ENCODE measurements around the gene ATP1B4. TPM values are rescaled to one million over a fixed set of nuclear protein-coding genes. Genes with fewer than 3 reads are reported as not detected.

ATP1B4 gene
- polyA plus RNA-seq, 1 donor, result 0.45 TPM

- H3K36me3 ChIP-seq (ENCODE audit: control insufficient read depth, insufficient read depth, low read length), result no peaks in the 10 kb centered on the region
- no peaks in the 10 kb centered on the region for H3K27me3 ChIP-seq (ENCODE audit: control insufficient read depth, insufficient read depth, low read length)
- no peak overlapping the region for H3K27ac ChIP-seq (ENCODE audit: low read length)
- no peak overlapping the region for H3K4me3 ChIP-seq (ENCODE audit: low read length)
- H3K9me3 ChIP-seq (ENCODE audit: control insufficient read depth, low read depth, low read length), result no peaks in the 10 kb centered on the region
- no peaks in the 10 kb centered on the region for H3K4me1 ChIP-seq (ENCODE audit: control insufficient read depth, insufficient read depth, low read length)
- DNase-seq, result no peak
These were observed 64.7 kb downstream of the ATP1B4 start for GRCh38 chrX:120426599-120426998.

- WGBS (ENCODE audit: insufficient coverage, low lambda C conversion rate), result no CpG with 5 or more reads among the region's 2 CpGs
- DNase-seq, result peak in 1 of 2 donors; percentile 1
- Histone ChIP-seq H3K4me3 (ENCODE audit: low read length) (no peak overlapping the region), H3K36me3 (ENCODE audit: control insufficient read depth, insufficient read depth, low read length) (no peaks in the 10 kb centered on the region), H3K27ac (ENCODE audit: low read length) (no peak overlapping the region), H3K4me1 (ENCODE audit: control insufficient read depth, insufficient read depth, low read length) (no peaks in the 10 kb centered on the region), H3K9me3 (ENCODE audit: control insufficient read depth, low read depth, low read length) (no peaks in the 10 kb centered on the region), H3K27me3 (ENCODE audit: control insufficient read depth, insufficient read depth, low read length) (no peaks in the 10 kb centered on the region)
These were observed 66.4 kb downstream of the ATP1B4 start for GRCh38 chrX:120428309-120428708.

GRCh38 chrX:120429776-120430540 is 68.1 kb downstream of the ATP1B4 start:
- no peak overlapping the region for H3K4me3 ChIP-seq (ENCODE audit: low read length)
- no peak overlapping the region for H3K27ac ChIP-seq (ENCODE audit: low read length)
- no peaks in the 10 kb centered on the region for H3K36me3 ChIP-seq (ENCODE audit: control insufficient read depth, insufficient read depth, low read length)
- no peaks in the 10 kb centered on the region for H3K4me1 ChIP-seq (ENCODE audit: control insufficient read depth, insufficient read depth, low read length)
- no peaks in the 10 kb centered on the region for H3K9me3 ChIP-seq (ENCODE audit: control insufficient read depth, low read depth, low read length)
- no peak for DNase-seq
- H3K27me3 ChIP-seq (ENCODE audit: control insufficient read depth, insufficient read depth, low read length), result no peaks in the 10 kb centered on the region
- WGBS (ENCODE audit: insufficient coverage, low lambda C conversion rate), result no CpG with 5 or more reads among the region's 2 CpGs

Other genes starting within 250 kb of the ATP1B4 start
- gene RHOXF1, start 246.2 kb upstream of the ATP1B4 start, polyA plus RNA-seq, result 1.2 TPM
- not detected for gene RHOXF2, start 203.5 kb upstream of the ATP1B4 start, polyA plus RNA-seq
- 12.8 TPM for gene ZBTB33, start 111.3 kb upstream of the ATP1B4 start, polyA plus RNA-seq
- gene TMEM255A, start 50.6 kb upstream of the ATP1B4 start, polyA plus RNA-seq, result 1.6 TPM
- 118 TPM for gene LAMP2, start 107.2 kb downstream of the ATP1B4 start, polyA plus RNA-seq
- 37.9 TPM for gene CUL4B, start 198.9 kb downstream of the ATP1B4 start, polyA plus RNA-seq
- 51.2 TPM for gene MCTS1, start 242.0 kb downstream of the ATP1B4 start, polyA plus RNA-seq

Measured in large intestine (tissue), 3 donors.